Glomerular endothelial cell (primary cell): ENCODE data around the gene KIAA1958. TPM values are rescaled to one million over a fixed set of nuclear protein-coding genes. Genes with fewer than 3 reads are reported as not detected.
"Not testable (repeated sequence)": the region's sequence is repeated elsewhere in the genome, so short reads cannot be mapped to it uniquely, and the experiment has no call there.

Experiments used
- DNase-seq: peaks from one replicate; pipeline ENCODE4 v3.0.0-alpha.2; 2011; ENCODE audit warnings: low read depth, low spot score; ENCODE audit errors: extremely low read depth
- total RNA-seq: library from RNA; depleted of rRNA; stranded (reverse); fragments of >200 nt; gene quantifications from 2 replicates; pipeline ENCODE4 v1.2.3, GENCODE V29; 2015

KIAA1958 gene
- total RNA-seq, 1 donor from 2014 or later = 2.6 TPM

- DNase-seq = no peak
Observed at GRCh38 chr9:112487799-112488340, 1.2 kb downstream of the KIAA1958 start.

GRCh38 chr9:112489039-112489546 lies 2.5 kb downstream of the KIAA1958 start:
- no peak for DNase-seq

GRCh38 chr9:112489876-112490666 lies 3.4 kb downstream of the KIAA1958 start:
- DNase-seq = no peak

GRCh38 chr9:112493393-112494137 lies 6.9 kb downstream of the KIAA1958 start:
- DNase-seq = no peak

GRCh38 chr9:112494153-112494552 lies 7.5 kb downstream of the KIAA1958 start:
- DNase-seq = no peak

- no peak for DNase-seq
Observed at GRCh38 chr9:112495614-112496013, 9.0 kb downstream of the KIAA1958 start.

GRCh38 chr9:112496074-112496722 lies 9.6 kb downstream of the KIAA1958 start:
- DNase-seq = no peak

- no peak for DNase-seq
Observed at GRCh38 chr9:112500842-112501241, 14.2 kb downstream of the KIAA1958 start.

GRCh38 chr9:112501287-112501686 lies 14.7 kb downstream of the KIAA1958 start:
- DNase-seq = no peak

GRCh38 chr9:112502175-112502946 lies 15.7 kb downstream of the KIAA1958 start:
- no peak for DNase-seq

- no peak for DNase-seq
Observed at GRCh38 chr9:112503170-112503569, 16.5 kb downstream of the KIAA1958 start.

- DNase-seq = no peak
Observed at GRCh38 chr9:112505086-112505485, 18.5 kb downstream of the KIAA1958 start.

GRCh38 chr9:112505607-112506006 lies 19.0 kb downstream of the KIAA1958 start:
- no peak for DNase-seq

GRCh38 chr9:112506571-112506970 lies 19.9 kb downstream of the KIAA1958 start:
- no peak for DNase-seq

- DNase-seq = no peak
Observed at GRCh38 chr9:112507001-112507680, 20.5 kb downstream of the KIAA1958 start.

GRCh38 chr9:112508377-112508776 lies 21.8 kb downstream of the KIAA1958 start:
- DNase-seq = no peak

- not testable (repeated sequence) for DNase-seq
Observed at GRCh38 chr9:112512377-112512776, 25.8 kb downstream of the KIAA1958 start.

GRCh38 chr9:112516769-112517168 lies 30.1 kb downstream of the KIAA1958 start:
- no peak for DNase-seq

- DNase-seq = no peak
Observed at GRCh38 chr9:112520069-112520468, 33.4 kb downstream of the KIAA1958 start.

- DNase-seq = no peak
Observed at GRCh38 chr9:112520656-112521055, 34.0 kb downstream of the KIAA1958 start.
